Fibroblast of skin of back (primary cell): ENCODE measurements around the gene IL17RC.
"Not testable (repeated sequence)": the region's sequence is repeated elsewhere in the genome, so short reads cannot be mapped to it uniquely, and the experiment has no call there.

Experiments
- DNase-seq: peaks from one replicate; pipeline ENCODE4 v3.0.0-alpha.2; 2013

IL17RC gene

GRCh38 chr3:9917820-9918219 lies 922 bp downstream of the IL17RC start:
- no peak for DNase-seq

GRCh38 chr3:9918261-9919038 lies 1.6 kb downstream of the IL17RC start:
- no peak for DNase-seq

GRCh38 chr3:9928158-9928557 lies 11.3 kb downstream of the IL17RC start:
- no peak for DNase-seq

DNA sequence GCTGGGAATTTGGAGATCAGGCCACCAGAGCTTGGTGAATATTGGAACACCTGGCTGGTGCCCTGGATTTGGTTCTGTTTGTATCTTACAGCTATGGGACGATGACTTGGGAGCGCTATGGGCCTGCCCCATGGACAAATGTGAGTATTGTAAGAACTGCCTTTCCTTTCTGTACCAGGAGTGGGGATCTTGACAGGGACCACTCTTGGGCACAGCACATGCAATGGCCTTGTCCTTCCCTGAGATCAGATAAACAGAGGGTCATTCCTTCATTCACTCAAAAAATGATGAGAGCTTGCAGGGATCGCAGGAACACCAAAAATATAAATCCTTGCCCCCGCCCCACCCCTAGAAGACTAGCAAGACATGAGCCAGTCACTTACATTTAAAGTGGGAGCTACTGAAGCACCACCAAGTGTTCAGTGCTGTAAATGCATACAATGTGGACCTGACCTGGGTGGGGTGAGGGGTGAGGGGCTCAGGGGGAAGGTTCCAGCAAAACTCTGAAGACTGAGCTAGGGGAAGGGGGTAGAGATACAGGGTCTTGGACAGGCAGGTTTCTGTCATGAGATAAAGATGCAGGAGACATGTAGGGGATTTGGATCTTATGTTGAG lies 14.0 kb downstream of the IL17RC start:
- peak; percentile 22 for DNase-seq

DNA sequence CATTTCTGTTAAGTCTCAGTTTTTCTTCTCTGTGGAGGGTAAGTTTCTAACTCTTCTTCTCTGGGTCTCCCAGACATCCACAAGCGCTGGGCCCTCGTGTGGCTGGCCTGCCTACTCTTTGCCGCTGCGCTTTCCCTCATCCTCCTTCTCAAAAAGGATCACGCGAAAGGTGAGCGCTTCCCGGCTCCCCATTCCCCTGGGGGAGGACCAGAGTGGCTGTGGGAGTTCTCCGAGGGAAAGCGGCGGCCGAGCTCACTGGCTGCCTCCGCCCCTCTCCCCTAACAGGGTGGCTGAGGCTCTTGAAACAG lies 15.6 kb downstream of the IL17RC start:
- DNase-seq: no peak

DNA sequence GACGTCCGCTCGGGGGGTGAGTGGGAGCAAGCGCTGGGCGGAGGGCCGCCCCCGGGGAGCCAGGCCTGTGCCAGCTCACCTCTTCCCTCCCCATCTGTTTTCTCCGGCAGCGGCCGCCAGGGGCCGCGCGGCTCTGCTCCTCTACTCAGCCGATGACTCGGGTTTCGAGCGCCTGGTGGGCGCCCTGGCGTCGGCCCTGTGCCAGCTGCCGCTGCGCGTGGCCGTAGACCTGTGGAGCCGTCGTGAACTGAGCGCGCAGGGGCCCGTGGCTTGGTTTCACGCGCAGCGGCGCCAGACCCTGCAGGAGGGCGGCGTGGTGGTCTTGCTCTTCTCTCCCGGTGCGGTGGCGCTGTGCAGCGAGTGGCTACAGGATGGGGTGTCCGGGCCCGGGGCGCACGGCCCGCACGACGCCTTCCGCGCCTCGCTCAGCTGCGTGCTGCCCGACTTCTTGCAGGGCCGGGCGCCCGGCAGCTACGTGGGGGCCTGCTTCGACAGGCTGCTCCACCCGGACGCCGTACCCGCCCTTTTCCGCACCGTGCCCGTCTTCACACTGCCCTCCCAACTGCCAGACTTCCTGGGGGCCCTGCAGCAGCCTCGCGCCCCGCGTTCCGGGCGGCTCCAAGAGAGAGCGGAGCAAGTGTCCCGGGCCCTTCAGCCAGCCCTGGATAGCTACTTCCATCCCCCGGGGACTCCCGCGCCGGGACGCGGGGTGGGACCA lies 16.1 kb downstream of the IL17RC start:
- DNase-seq: peak; percentile 86

- peak; percentile 92 for DNase-seq
Measured at GRCh38 chr3:9933561-9934234, 16.8 kb downstream of the IL17RC start, which contains the start of gene CRELD1. Gene CRELD1 (plus strand): TSS chr3:9933834. CDS start chr3:9934439, 605 bp downstream.

GRCh38 chr3:9934235-9934621 lies 17.3 kb downstream of the IL17RC start:
- no peak for DNase-seq

DNA sequence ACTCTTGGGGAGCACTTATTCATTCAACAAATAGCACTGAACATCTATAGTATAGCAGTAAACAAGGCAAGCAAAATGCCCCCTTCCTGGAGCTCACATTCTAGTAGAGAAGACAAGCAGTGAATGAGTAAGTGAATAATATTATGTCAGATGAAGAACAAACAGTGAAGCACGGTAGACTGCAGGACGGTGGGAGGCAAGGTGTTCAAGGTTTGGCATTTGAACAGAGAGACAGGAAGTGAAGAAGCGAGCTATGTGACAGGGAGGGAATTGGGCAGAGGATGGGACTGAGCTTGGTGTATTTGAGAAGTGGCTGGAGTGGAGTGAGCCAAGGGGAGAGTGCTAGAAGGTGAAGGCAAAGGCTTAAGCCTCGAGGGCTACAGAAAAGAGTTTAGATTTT lies 18.1 kb downstream of the IL17RC start:
- DNase-seq: no peak

DNA sequence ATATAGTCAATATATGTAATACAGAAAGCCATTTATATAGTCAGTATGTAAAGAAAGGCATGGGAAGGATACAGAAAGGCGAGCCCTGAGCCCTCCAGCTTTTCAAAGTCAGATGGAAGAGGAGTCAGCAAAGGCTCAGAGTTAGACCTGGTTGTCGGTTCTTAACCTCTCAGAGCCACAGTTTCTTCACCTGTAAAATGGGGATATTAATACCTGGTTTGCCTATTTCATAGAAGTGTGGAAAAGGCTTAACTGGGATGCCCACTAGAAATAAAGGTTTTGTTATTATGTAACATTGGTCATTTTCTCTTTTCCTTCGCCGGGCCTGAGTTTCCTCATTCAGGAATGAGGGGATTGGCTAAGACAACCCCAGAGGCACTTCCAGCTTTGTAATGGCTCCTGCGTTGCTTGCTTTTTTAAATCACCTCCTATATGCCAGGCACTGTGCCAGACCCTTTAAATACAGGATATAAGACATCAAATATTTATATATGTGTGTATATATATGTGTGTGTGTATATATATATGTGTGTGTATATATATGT lies 19.1 kb downstream of the IL17RC start:
- DNase-seq: no peak

DNA sequence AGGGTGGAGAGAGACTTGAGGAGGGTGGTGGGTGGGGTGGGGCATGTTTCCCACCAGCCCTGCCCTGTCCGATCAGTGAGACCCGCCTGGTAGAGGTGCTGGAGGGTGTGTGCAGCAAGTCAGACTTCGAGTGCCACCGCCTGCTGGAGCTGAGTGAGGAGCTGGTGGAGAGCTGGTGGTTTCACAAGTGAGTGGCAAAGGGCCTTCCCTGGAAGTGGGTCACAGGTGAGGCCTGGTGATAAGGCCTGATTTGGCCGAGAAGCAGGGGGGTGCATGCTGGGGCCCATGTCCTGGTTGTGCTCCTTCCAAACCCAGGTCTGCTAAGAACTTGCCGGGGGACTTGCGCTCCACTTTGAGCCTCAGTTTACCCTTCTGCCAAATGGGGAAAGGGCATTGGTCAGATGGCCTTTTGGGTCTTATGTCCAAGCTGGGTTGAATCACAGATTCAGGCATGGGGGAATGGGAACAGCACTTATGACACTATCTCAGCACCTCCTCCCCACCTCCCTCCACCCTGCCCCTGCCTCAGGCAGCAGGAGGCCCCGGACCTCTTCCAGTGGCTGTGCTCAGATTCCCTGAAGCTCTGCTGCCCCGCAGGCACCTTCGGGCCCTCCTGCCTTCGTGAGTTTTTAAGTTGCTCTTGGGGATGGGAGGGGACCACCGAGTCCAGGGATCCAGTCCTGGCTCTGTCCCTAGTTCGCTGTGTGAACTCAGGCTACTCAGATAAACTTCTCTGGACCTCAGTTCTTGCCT lies 20.8 kb downstream of the IL17RC start:
- no peak for DNase-seq

- DNase-seq: no peak
Measured at GRCh38 chr3:9938966-9939365, 22.1 kb downstream of the IL17RC start.

- DNase-seq: not testable (repeated sequence)
Measured at GRCh38 chr3:9939906-9940305, 23.0 kb downstream of the IL17RC start.

DNA sequence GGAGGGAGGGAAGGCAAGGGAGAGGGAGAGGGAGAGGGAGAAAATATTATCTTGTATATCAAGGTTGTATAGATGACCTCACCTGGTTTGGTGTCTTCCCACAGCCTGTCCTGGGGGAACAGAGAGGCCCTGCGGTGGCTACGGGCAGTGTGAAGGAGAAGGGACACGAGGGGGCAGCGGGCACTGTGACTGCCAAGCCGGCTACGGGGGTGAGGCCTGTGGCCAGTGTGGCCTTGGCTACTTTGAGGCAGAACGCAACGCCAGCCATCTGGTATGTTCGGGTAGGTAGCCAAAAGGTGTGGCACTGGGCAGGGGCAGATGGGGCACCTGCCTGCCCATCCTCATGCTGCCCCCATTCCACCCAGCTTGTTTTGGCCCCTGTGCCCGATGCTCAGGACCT lies 23.8 kb downstream of the IL17RC start:
- DNase-seq: no peak

DNA sequence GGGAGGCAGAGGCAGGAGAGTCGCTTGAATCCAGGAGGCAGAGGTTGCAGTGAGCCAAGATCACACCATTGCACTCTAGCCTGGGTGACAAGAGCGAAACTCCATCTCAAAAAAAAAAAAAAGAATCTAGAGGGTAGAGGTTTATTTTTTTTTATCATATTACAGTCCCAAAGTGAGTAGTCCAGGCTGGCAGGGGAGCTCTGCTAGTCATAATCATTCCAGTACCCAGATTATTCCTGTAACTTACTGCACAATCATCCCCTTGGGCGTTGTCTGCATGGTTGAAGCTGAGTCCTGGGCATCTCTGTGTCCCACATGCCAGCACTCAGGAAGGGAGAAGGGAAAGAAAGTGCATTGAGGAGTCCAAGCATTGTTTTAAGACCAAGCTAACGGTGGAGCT lies 25.3 kb downstream of the IL17RC start:
- no peak for DNase-seq

GRCh38 chr3:9942934-9943690 lies 26.2 kb downstream of the IL17RC start:
- DNase-seq: no peak

- no peak for DNase-seq
Measured at GRCh38 chr3:9944271-9944670, 27.4 kb downstream of the IL17RC start.

DNA sequence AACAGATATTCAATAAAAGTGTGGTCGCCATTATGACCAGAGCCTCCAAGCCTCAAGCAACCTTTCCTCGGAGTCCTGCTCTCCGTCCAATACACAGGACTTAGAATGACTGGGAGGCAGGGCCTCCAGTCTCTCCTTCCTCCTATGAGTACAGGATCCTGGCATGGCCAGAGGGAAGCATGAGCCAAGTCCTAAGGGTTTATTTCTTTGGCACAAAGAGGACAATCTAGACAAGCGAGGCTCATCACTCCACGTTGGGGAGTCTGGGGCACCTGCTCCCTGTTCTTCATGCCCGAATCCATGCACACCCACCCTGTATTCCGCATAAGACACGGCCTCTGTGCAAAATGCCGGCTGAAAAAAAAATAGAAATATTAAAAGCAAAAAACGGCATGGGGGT lies 28.5 kb downstream of the IL17RC start:
- DNase-seq: no peak

DNA sequence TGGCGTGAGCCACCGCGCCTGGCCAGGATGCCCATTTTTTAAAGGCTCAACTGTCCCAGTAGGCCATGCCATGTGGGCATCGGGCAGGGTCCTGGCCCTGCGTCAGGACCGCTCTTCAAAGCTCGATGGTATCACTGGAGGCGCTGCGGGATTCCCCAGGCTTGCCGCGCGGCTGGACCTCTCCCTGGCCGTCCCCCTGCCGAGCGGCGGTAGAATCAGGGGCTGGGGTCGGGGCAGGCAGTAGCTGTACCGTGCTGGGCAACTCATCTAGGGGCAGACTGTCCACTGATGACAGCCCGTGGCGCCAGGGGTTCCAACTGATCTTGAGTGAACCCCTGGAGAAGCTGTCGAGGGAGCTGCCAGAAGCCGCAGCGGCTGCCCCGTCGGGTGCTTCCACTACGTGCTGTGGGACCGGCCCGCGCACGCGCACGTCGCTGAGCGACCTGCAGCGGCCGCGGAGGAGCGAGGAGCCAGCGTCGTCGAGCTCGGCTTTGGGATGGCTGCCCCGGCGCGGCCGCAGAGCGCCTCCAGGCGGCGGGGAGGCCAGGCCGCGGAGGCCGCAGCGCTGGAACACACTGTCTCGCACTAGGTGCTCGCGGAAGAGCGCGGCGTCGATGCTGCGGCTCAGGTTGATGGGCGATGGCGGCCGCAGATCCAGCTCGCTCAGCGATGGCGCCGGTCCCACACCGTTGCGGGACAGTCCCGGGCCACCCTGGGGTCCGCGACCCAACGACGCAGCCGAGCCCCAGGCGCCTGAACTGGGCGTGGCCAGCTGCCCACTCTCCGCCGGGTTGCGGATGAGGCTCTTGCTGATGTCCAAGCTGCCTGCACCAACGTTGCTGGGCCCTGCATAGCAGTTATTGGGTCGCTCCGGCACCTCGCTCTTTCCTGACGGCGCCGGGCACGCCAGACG lies 29.5 kb downstream of the IL17RC start:
- peak; percentile 89 for DNase-seq
